ENCODE measurements around the gene KCNK5.

DNA sequence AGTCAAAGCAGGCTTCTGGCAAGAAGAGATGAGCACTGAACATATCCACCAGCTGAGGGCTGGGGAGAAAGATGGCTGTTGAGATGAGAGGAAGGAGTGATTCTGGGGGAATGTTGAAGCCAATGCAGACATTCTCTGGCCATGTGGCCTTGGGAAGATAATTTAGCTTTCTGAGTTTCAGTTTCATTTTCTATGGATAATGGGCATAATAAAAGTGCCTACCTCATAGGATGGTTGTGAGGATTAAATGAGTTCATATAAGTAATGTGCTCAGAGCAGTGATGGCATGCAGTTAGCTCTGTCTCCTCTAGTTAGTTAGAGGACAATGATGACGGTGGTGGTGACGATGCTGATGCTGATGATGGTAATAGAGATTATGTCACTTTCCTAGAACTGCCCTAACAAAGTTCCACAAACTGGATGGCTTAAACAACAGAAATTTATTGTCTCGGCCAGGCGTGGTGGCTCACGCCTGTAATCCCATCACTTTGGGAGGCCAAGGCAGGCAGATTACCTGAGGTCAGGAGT lies 18.5 kb upstream of the KCNK5 start:
- TF ChIP-seq SIN3A (IDR thresholded peaks at IDR 0.05; ENCODE audit: borderline replicate concordance, insufficient read depth, low read length) = no peak
- TF ChIP-seq TAF1 (IDR thresholded peaks at IDR 0.05; ENCODE audit: borderline replicate concordance, insufficient read depth, low read length) = no peak

Measured in PFSK-1 (cell line).